Activated effector memory CD4-positive, alpha-beta T cell treated with anti-CD3 and anti-CD28 coated beads, Interleukin-2, amount 50 U/mL, for 16 hours (primary cell): ENCODE results near the gene CTAG1B.
"Not testable (repeated sequence)": the region's sequence is repeated elsewhere in the genome, so short reads cannot be mapped to it uniquely, and the experiment has no call there.

Source experiments
- DNase-seq: peaks from one replicate; pipeline ENCODE4 v3.0.0-alpha.2; 2020

CTAG1B gene

GRCh38 chrX:154582994-154583393 is 36.1 kb downstream of the CTAG1B start:
- not testable (repeated sequence) for DNase-seq

GRCh38 chrX:154575076-154575475 is 44.0 kb downstream of the CTAG1B start:
- not testable (repeated sequence) for DNase-seq

GRCh38 chrX:154573061-154573460 is 46.0 kb downstream of the CTAG1B start:
- not testable (repeated sequence) for DNase-seq

GRCh38 chrX:154570361-154570760 is 48.7 kb downstream of the CTAG1B start:
- DNase-seq, result not testable (repeated sequence)
